ENCODE results near the gene MDK.

DNA sequence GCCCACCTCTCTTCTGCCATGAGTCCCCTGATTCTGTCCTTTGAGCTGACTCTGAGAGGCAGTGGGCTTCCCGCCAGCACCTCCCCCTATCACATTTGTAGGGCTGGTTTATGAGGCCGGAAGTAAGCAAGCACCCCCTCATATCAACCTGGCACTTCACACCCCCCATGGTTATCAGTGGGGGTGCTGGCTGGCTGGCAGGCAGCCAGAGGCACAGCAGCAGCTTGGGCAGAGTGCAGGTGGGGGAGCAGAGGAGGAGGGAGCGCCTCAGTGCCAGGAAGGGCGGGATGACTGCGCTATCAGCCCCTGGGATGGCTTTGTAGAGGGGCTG is 33.0 kb downstream of the MDK start:
- TF ChIP-seq, protein P1, sequence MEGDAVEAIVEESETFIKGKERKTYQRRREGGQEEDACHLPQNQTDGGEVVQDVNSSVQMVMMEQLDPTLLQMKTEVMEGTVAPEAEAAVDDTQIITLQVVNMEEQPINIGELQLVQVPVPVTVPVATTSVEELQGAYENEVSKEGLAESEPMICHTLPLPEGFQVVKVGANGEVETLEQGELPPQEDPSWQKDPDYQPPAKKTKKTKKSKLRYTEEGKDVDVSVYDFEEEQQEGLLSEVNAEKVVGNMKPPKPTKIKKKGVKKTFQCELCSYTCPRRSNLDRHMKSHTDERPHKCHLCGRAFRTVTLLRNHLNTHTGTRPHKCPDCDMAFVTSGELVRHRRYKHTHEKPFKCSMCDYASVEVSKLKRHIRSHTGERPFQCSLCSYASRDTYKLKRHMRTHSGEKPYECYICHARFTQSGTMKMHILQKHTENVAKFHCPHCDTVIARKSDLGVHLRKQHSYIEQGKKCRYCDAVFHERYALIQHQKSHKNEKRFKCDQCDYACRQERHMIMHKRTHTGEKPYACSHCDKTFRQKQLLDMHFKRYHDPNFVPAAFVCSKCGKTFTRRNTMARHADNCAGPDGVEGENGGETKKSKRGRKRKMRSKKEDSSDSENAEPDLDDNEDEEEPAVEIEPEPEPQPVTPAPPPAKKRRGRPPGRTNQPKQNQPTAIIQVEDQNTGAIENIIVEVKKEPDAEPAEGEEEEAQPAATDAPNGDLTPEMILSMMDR (conservative IDR thresholded peaks at IDR 0.05): no peak
- no peak for TF ChIP-seq EZH2 (IDR thresholded peaks at IDR 0.05; ENCODE audit: low read depth)
